Fibroblast of gingiva (primary cell): ENCODE measurements around the gene PIEZO1.
A peak's percentile ranks its signal among the peaks of the same experiment; 100 is the strongest.
"Not testable (repeated sequence)": the region's sequence is repeated elsewhere in the genome, so short reads cannot be mapped to it uniquely, and the experiment has no call there.

Experiments used
- DNase-seq: peaks from one replicate; pipeline ENCODE4 v3.0.0-alpha.2; 2011; ENCODE audit warnings: low read depth

PIEZO1 gene

GRCh38 chr16:88782454-88783390 is 2.3 kb downstream of the PIEZO1 start:
- peak; percentile 47 for DNase-seq

GRCh38 chr16:88781140-88782077 is 3.6 kb downstream of the PIEZO1 start:
- DNase-seq = no peak

- DNase-seq = no peak
Measured at GRCh38 chr16:88780142-88781062, 4.6 kb downstream of the PIEZO1 start.

GRCh38 chr16:88779406-88780141 is 5.4 kb downstream of the PIEZO1 start:
- DNase-seq = no peak

GRCh38 chr16:88778541-88779065 is 6.4 kb downstream of the PIEZO1 start:
- DNase-seq = no peak

- DNase-seq = no peak
Measured at GRCh38 chr16:88778271-88778525, 6.8 kb downstream of the PIEZO1 start.

GRCh38 chr16:88777471-88778270 is 7.3 kb downstream of the PIEZO1 start:
- no peak for DNase-seq

- DNase-seq = no peak
Measured at GRCh38 chr16:88775825-88776224, 9.2 kb downstream of the PIEZO1 start.

- DNase-seq = no peak
Measured at GRCh38 chr16:88774544-88775393, 10.3 kb downstream of the PIEZO1 start.

- DNase-seq = peak; percentile 74
Measured at GRCh38 chr16:88773812-88774291, 11.2 kb downstream of the PIEZO1 start.

- DNase-seq = peak; percentile 87
Measured at GRCh38 chr16:88772871-88773811, 11.9 kb downstream of the PIEZO1 start.

GRCh38 chr16:88771781-88772180 is 13.2 kb downstream of the PIEZO1 start:
- not testable (repeated sequence) for DNase-seq

- no peak for DNase-seq
Measured at GRCh38 chr16:88771294-88771772, 13.7 kb downstream of the PIEZO1 start.

- peak; percentile 29 for DNase-seq
Measured at GRCh38 chr16:88770461-88771293, 14.3 kb downstream of the PIEZO1 start.

GRCh38 chr16:88769617-88770460 is 15.2 kb downstream of the PIEZO1 start:
- no peak for DNase-seq
